ENCODE data around the gene PRKAG1.

Gene PRKAG1

DNA sequence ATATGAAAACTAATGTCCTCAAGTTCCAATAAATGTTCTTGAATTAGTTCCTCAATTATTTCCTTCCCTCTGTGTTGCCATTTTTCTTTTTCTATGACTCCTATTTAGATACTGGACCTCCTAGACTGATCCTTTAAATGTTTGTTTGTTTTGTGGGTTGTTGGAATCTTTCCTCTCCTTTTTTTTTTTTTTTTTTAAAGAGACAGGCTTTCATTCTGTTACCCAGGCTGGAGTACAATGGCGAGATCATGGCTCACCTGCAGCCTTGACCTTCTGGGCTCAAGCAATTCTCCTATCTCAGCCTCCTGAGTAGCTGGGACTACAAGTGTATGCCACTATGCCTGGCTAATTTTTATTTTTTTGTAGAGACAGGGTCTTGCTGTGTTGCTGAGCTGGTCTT, 9.6 kb downstream of the PRKAG1 start:
- Histone ChIP-seq H3K4me3 (ENCODE audit: low read depth, low read length) (no peak overlapping the region), H3K27ac (no peak overlapping the region), H3K27me3 (replicated peaks) (no peaks in the 10 kb centered on the region), H3K36me3 (replicated peaks) (peaks cover 44% of the 10 kb centered on the region)
- in situ Hi-C loops (cut with HindIII; ENCODE audit: low pct_ligation_motif_present, low sequenced_read_pairs), result no loop called here
- no peak for DNase-seq
- TF ChIP-seq, protein P1, sequence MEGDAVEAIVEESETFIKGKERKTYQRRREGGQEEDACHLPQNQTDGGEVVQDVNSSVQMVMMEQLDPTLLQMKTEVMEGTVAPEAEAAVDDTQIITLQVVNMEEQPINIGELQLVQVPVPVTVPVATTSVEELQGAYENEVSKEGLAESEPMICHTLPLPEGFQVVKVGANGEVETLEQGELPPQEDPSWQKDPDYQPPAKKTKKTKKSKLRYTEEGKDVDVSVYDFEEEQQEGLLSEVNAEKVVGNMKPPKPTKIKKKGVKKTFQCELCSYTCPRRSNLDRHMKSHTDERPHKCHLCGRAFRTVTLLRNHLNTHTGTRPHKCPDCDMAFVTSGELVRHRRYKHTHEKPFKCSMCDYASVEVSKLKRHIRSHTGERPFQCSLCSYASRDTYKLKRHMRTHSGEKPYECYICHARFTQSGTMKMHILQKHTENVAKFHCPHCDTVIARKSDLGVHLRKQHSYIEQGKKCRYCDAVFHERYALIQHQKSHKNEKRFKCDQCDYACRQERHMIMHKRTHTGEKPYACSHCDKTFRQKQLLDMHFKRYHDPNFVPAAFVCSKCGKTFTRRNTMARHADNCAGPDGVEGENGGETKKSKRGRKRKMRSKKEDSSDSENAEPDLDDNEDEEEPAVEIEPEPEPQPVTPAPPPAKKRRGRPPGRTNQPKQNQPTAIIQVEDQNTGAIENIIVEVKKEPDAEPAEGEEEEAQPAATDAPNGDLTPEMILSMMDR (IDR thresholded peaks at IDR 0.05; ENCODE audit: low read depth, low read length, missing control alignments), result no peak

DNA sequence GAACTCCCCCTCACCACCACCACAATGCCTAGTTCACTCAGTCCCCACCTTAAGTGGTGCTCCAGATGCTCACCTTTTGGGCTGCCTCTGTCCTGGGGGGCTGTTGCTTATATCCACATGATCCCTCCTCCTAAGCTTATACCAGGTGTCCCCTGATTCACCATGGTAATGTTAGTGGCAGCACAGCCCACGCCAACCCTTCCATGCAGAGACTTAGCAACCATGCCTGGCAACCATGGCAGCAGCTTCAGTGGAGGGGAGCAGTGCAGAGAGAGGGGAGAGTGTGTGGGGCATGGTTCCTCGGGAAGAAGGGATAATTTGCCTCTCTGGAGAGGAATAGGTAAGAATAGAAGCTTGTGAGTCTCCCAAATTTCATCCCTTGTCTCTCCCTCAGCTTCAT, 18.2 kb downstream of the PRKAG1 start:
- TF ChIP-seq, protein P1 (IDR thresholded peaks at IDR 0.05; ENCODE audit: low read depth, low read length, missing control alignments), result no peak
- Histone ChIP-seq H3K36me3 (replicated peaks) (peaks cover 42% of the 10 kb centered on the region), H3K4me3 (ENCODE audit: low read depth, low read length) (no peak overlapping the region), H3K27ac (no peak overlapping the region), H3K27me3 (replicated peaks) (peaks cover 6% of the 10 kb centered on the region)
- in situ Hi-C loops (cut with HindIII; ENCODE audit: low pct_ligation_motif_present, low sequenced_read_pairs), result no loop called here
- DNase-seq, result no peak

DNA sequence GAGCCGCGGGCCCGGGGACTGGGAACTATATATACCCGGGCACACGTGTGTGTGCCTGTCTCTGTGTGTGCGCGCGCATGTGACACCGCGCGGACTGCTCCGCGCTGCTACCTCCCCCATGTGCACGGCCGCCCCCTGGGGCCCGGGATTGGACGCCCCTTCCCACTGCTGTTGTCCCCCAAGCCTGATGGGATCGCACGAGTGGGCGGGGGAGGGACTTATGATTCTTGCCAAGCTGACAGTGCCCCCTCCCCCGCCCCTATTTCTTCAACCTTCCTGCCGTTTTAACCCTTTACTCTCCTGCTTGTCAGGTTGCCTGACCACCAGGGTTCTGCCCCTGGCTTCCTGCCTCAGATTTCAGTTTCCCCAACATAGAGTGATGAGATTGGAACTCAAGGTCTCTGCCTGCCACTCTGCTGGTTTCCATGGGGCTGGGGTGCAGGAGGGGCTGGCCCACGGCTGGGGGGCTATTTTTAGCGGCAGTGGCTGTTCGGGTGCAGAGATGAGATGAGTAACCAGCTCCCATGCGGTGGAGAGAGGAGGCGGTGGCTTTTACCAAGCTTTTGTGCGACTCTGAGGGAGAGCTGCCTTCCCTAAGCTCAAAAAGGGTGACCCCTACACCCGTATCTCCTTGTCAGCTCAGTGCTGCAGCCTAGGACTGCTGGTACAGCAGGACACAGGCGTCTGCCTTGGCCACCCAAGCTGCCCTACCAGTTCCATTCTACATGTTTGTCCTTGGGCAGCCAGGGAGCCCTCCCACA, 19.0 kb downstream of the PRKAG1 start, which contains the start of gene DDN:
TSS of gene DDN (minus strand) at position 5 of the 761 bp plus-strand sequence. CDS start 88 bp downstream, outside the sequence.
- in situ Hi-C loops (cut with HindIII; ENCODE audit: low pct_ligation_motif_present, low sequenced_read_pairs), result no loop called here

DNA sequence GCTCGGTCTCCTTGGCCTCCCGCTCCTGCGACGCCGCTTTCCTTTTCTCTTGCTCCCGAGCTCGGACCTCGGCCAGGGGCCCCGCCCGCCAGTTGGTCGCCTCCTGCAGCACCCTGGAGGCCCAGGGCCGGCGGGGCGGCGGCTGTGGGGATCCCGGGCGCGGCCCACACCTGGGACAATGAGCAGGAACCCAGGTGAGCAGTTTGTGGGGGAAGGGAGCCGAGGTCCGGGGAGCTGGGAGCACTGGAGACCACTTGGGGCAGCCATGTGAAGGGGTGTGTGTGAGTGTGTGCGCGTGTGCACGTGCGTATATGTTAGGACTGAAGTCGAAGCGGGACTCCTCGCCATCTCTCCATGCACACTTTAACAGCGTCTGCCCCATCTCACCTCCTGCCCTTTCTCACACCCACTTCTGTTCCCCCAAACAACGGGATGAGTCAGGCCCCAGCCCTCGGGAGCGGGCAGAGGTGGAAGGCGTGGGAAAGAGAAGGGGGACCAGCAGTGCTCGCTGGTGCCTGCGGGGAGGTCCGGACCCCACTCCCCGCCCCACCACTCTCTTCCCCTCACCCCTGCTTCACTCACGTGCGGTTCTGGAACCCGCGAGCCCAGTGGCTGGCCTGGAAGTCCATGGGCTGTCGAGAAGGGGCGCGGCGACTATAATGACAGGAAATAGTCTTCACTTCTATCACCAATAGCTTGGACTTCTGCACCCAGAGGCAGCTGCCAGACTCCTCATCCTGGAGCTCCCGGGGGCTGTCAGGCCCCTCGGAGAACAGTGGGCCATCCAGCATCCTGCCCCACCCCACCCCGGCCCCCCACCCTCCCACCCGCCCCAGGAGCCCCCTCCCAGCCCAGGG, 19.9 kb downstream of the PRKAG1 start:
- H3K4me3 ChIP-seq (ENCODE audit: low read depth, low read length), result peak overlapping the region; percentile 36
- H3K27ac ChIP-seq, result no peak overlapping the region
- peaks cover 6% of the 10 kb centered on the region for H3K27me3 ChIP-seq (replicated peaks)
- in situ Hi-C loops (cut with HindIII; ENCODE audit: low pct_ligation_motif_present, low sequenced_read_pairs), result no loop called here
- DNase-seq, result no peak
- TF ChIP-seq, protein P1 (IDR thresholded peaks at IDR 0.05; ENCODE audit: low read depth, low read length, missing control alignments), result no peak
- H3K36me3 ChIP-seq (replicated peaks), result peaks cover 26% of the 10 kb centered on the region

More for the DNA sequence above, 19.0 kb downstream of the PRKAG1 start, which contains the start of gene DDN:
- H3K4me3 ChIP-seq (ENCODE audit: low read depth, low read length), result peak within 1 kb of the TSS; percentile 39
- DNase-seq, result peak; percentile 54
- H3K36me3 ChIP-seq (replicated peaks), result peaks cover 34% of the 10 kb centered on the region
- TF ChIP-seq, protein P1 (IDR thresholded peaks at IDR 0.05; ENCODE audit: low read depth, low read length, missing control alignments), result peak; percentile 6
- peaks cover 6% of the 10 kb centered on the region for H3K27me3 ChIP-seq (replicated peaks)
- no peak within 1 kb of the TSS for H3K27ac ChIP-seq

DNA sequence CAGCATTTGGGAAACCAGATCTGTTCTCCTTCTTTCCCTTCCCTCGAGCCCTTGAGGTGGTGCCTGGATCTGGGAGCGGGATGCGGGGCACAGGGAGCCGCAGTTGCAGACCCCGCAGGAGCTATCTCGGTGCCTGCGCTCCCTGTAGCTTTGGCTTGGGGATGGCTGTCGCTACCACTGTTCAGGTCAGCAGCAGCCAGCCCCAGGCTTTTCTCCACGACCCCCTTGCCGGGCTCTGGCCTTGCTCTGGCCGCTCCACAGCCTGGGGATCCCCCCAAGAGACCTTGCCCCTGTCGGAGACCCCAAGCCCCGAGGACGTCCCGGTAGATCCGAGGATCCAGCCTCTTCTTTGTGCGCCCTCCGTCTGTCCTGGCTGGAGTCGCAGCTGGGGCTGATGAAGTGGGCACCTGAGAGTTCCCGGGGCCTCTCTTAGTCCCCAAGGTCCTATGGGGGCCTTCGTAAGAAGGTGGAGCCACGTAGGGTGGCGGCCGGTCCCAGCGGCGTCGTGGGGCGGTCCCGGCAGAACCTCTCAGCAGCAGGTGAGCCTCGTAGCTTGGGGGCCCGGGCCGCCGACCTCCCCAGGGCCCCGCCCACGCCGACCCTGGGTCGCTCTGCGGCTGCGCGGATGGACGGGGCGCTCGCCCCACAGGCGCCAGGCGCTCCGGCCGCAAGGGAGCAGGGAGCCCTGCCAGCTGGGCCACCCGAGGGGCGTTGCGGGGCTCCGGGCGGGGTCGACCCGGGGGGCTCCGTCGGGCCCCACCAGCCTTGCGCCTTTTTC, 20.7 kb downstream of the PRKAG1 start:
- Histone ChIP-seq H3K36me3 (replicated peaks) (peaks cover 18% of the 10 kb centered on the region), H3K27me3 (replicated peaks) (peaks cover 6% of the 10 kb centered on the region), H3K27ac (no peak overlapping the region), H3K4me3 (ENCODE audit: low read depth, low read length) (peak overlapping the region; percentile 36)
- in situ Hi-C loops (cut with HindIII; ENCODE audit: low pct_ligation_motif_present, low sequenced_read_pairs), result no loop called here
- no peak for DNase-seq
- TF ChIP-seq, protein P1 (IDR thresholded peaks at IDR 0.05; ENCODE audit: low read depth, low read length, missing control alignments), result no peak
